ENCODE data around the gene FMO4. TPM values are rescaled to one million over a fixed set of nuclear protein-coding genes. Genes with fewer than 3 reads are reported as not detected.
A peak's percentile ranks its signal among the peaks of the same experiment; 100 is the strongest.

FMO4 gene
- total and polyA plus RNA-seq, 9 of the 15 experiments (the other 6 are each of a cell fraction or from before 2014, with no cell fraction given), result 0.25 to 1.1 (median 0.54) TPM; not detected in 2

DNA sequence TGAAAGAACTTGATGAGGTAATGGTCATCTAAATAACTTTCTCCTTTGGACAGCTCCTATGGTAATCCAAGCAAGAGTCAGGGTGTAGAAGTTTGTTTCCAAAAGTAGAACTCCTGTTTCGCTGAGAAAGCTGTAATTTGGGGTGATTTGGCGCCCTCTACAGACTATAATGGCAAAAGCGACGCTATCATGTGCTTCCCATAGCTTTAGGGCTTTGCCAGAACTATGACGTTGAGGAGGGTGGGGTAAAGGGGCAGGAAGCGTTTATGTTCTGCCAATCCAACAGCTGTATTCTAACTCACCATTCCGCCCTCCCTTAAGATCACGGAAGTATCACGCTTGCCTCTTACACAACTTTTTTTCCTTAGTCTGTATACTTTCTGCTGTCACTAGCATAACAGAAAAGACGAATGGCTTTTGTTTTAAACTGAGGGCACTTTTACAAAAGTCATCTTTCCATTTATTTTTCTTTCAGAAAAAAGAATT is at the start of gene FMO4 (continued):
- TF ChIP-seq, protein P1, sequence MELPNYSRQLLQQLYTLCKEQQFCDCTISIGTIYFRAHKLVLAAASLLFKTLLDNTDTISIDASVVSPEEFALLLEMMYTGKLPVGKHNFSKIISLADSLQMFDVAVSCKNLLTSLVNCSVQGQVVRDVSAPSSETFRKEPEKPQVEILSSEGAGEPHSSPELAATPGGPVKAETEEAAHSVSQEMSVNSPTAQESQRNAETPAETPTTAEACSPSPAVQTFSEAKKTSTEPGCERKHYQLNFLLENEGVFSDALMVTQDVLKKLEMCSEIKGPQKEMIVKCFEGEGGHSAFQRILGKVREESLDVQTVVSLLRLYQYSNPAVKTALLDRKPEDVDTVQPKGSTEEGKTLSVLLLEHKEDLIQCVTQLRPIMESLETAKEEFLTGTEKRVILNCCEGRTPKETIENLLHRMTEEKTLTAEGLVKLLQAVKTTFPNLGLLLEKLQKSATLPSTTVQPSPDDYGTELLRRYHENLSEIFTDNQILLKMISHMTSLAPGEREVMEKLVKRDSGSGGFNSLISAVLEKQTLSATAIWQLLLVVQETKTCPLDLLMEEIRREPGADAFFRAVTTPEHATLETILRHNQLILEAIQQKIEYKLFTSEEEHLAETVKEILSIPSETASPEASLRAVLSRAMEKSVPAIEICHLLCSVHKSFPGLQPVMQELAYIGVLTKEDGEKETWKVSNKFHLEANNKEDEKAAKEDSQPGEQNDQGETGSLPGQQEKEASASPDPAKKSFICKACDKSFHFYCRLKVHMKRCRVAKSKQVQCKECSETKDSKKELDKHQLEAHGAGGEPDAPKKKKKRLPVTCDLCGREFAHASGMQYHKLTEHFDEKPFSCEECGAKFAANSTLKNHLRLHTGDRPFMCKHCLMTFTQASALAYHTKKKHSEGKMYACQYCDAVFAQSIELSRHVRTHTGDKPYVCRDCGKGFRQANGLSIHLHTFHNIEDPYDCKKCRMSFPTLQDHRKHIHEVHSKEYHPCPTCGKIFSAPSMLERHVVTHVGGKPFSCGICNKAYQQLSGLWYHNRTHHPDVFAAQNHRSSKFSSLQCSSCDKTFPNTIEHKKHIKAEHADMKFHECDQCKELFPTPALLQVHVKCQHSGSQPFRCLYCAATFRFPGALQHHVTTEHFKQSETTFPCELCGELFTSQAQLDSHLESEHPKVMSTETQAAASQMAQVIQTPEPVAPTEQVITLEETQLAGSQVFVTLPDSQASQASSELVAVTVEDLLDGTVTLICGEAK (IDR thresholded peaks at IDR 0.05), result peak; percentile 40; the same call in 1 of the 2 replicates
- TF ChIP-seq, protein P1 (CRISPR knock-in tag; IDR thresholded peaks at IDR 0.05), result no peak
- peak; percentile 44; the same call in 1 of the 2 replicates for TF ChIP-seq RFX5 (IDR thresholded peaks at IDR 0.05; ENCODE audit: low read depth, low read length)
- no peak for TF ChIP-seq CCNT2 (IDR thresholded peaks at IDR 0.05; ENCODE audit: borderline replicate concordance, extremely low read depth, insufficient read length, low read depth, low read length)
- no peak for TF ChIP-seq DNMT1 (IDR thresholded peaks at IDR 0.05)
- peak; percentile 25 for TF ChIP-seq DACH1 (IDR thresholded peaks at IDR 0.05; ENCODE audit: partially characterized antibody)
- no peak for TF ChIP-seq LCOR (CRISPR knock-in tag; IDR thresholded peaks at IDR 0.05)
- TF ChIP-seq ZNF696 (CRISPR knock-in tag; conservative IDR thresholded peaks at IDR 0.05), result no peak
- TF ChIP-seq CREM (IDR thresholded peaks at IDR 0.05; ENCODE audit: low read depth), result peak; percentile 88
